Colon (tissue), 2 donors: ENCODE results near the gene GPALPP1.
"Not testable (repeated sequence)": the region's sequence is repeated elsewhere in the genome, so short reads cannot be mapped to it uniquely, and the experiment has no call there.

ENCODE experiments used
- FAIRE-seq: peaks from 2 replicates; lab custom pipeline; 2012; peaks lifted over from hg19 to GRCh38; lab: Jason Lieb, UNC
- donor health status: control.
- donor health status: control.

The GPALPP1 gene, protein sequence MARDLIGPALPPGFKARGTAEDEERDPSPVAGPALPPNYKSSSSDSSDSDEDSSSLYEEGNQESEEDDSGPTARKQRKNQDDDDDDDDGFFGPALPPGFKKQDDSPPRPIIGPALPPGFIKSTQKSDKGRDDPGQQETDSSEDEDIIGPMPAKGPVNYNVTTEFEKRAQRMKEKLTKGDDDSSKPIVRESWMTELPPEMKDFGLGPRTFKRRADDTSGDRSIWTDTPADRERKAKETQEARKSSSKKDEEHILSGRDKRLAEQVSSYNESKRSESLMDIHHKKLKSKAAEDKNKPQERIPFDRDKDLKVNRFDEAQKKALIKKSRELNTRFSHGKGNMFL

DNA sequence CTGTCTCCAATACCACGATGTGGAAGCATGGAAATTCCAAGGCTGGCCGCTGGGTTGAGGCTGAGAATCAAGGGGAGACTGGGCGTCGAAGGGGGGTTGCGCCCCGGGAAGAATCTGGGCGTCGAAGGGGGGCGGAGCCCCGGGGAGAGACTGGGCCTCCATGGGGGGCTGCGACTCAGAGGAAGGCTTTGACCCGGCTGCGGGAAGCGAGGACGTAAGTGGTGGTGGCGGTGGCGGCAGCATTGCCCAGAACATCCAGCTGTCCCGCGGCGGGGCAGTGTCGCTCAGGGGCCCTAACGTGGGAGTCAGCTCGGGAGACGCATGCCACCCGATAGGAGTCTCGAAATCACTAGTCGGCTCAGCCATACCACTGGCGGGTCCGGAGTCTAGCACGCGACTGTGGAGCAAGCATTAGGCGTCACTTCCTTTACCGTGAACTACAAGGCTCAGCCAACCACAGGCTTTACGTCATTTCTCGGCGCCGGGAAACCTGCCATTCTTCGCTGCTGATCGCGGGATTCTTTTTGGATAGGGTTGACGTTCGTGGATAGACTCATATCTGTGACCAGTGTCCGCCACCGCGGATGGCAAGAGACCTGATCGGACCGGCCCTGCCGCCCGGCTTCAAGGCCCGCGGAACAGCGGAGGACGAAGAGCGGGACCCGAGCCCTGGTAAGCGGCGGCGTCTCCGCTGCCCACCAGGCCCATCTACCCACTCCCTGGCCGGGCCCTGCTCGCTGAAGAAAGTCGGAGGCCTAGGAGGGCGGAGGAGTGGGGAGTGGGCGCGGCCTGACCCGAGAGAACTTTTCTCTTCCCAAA is at the start of gene GPALPP1, which contains the start of gene NUFIP1:
TSS of gene GPALPP1 (plus strand) at position 468 of the 819 bp plus-strand sequence. CDS start at position 585, 117 bp downstream.
TSS of gene NUFIP1 (minus strand) at position 401 of the 819 bp plus-strand sequence. CDS start at position 366, 35 bp downstream.
- no peak for FAIRE-seq

DNA sequence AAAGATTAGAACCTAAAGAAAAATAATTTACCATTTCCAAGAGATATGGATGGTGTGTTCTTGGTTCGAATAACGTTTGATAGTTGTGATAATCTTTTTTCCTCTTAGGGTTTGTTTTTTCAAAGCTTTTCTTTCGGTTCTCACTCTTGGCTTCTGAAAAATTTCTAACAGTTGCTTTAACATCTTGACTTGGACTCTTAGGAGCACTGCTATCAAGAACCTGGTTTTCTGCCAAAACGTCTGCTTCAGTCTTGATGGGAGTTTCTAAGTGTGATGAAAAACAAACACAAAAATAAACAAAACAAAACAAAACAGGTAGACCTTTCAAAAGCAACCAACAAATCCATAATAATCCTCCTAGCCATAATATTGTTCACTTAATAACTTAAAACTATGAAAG is 45.9 kb upstream of the GPALPP1 start:
- not testable (repeated sequence) for FAIRE-seq

DNA sequence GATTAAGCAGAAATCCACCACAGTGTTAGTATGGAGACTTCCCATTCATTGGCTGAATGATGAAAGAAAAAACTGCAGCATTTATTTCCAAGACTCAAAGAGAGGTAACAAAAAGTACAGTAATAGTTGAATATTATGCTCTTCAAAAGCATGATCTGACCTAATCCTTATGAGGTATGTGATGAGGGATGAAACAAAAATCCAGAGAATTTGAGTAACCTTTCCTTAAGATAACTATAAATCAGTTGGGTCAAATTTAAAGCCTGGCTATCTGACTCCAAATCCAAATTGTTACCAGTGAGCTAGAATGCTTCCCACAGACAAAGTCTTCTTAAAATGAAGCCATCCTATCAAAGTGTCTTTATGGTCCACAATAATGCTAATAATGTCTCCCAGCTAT is 38.2 kb upstream of the GPALPP1 start:
- FAIRE-seq = no peak

DNA sequence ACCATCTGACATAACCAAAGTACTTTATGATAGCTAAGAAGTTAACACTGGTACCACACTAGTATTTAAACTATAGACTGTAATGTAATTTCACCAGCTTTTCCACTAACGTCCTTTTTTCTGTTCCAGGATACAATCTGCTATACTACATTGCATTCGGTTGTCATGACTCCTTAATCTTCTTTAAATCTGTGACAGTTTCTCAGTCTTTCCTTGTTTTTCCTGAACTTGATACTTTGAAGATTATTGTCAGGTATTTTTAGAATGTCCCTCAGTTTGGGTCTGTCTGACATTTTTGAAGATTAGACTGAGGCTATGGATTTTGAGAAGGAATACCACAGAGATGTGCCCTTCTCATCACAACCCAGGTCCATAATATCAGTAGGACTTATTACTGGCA is 36.7 kb upstream of the GPALPP1 start:
- no peak for FAIRE-seq

DNA sequence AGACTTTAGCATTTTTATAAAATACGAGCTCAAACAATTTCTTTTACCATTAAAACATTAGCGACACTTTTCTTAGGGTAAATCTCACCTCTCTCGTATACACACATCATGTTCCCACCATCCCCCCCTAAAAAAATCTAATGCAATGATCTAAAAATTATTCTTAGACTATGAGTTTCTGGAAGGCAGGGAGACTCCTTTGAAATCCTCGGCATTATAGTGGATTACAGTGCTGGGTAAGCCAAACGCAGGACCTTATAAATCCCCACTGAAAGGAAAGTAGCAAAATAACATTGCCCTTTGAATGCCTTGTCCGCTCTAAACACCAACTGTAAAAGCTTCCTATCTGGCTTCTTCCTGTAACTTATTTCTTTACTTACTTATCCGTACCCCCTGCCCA is 35.1 kb upstream of the GPALPP1 start:
- no peak for FAIRE-seq

DNA sequence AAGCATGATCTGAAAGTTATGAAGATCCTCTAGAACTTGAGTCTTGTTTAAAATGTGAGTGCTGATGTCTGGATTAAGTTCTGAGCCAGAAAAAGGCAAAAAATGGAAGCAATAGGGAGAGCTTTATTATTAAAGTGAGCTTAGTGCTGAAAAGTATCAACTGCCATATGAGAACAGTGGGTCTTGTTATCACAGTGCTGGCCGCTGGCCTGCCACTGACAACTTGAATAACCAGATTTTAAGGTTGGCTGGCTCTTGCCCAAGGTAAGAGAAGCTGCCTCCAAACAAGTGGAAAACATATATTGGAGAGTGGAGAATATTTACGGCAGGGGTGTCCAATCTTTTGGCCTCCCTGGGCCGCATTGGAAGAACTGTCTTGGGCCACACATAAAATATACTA is 33.9 kb upstream of the GPALPP1 start:
- FAIRE-seq = no peak

DNA sequence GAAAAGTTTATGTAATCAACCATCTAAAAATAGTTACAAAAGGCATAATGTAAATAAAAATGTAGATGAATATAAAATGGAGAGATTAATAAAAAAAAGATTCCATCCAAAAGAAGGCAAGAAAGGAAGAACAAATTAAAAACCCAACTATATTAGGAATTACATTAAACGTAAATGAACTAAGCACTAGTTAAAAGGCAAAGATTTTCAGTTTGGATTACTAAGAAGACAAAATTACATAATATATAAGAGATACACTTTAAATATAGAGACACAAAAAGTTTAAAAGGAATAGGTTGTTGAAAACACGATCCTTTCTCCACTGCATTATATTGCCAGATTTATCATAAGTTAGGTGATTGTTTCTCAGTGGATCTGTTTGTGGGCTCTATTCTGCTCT is 27.3 kb upstream of the GPALPP1 start:
- no peak for FAIRE-seq

DNA sequence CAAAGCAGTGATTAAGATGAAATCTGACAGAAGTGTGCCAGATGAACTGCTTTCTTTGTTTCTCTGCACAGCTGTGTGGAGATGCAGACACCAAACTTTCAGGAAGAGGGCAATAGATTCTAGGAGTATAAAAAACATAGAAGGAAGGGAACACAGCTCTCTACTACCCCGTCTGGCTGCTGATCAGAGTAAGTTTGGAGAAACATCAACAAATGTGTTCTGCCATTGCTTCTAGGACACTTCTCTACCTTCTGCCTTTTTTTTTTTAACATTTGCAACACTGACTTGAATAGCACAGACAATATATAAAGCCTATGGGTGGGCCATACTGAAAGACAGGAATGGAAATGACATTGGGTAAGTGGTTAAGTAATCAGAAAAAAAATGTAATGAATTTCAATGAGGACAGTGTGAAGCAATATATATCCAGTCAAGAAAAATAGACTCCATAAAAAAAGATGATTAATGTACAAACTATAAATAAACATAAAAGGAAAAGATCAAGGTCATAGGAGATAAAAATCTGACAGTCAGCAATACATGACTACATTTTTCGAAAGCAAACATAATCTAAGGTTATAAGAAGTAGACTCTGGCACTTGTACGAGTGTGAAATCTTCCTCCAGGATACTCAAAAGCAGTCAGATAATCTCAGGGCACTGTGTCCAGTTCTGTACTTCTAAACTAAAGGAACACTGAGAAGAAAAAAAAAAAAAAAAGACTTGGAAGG is 21.5 kb upstream of the GPALPP1 start:
- FAIRE-seq = no peak

DNA sequence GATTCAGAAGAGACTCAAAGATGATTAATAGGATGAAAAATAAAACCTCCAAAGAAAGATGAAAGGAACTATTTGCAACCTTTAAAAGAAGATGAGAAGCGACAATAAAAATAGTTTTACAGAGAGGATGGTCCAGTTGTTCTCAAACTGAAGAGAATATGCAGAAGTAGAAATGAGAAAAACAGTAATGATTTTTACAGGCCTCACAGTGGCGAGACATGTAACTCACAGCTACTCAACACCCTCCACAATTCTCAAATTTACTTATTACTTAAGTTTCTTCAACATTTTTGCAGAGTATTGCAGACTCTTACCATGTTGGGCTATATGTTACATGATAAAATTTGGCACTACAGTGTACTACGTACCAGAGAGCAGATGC is 20.9 kb upstream of the GPALPP1 start:
- FAIRE-seq = no peak

DNA sequence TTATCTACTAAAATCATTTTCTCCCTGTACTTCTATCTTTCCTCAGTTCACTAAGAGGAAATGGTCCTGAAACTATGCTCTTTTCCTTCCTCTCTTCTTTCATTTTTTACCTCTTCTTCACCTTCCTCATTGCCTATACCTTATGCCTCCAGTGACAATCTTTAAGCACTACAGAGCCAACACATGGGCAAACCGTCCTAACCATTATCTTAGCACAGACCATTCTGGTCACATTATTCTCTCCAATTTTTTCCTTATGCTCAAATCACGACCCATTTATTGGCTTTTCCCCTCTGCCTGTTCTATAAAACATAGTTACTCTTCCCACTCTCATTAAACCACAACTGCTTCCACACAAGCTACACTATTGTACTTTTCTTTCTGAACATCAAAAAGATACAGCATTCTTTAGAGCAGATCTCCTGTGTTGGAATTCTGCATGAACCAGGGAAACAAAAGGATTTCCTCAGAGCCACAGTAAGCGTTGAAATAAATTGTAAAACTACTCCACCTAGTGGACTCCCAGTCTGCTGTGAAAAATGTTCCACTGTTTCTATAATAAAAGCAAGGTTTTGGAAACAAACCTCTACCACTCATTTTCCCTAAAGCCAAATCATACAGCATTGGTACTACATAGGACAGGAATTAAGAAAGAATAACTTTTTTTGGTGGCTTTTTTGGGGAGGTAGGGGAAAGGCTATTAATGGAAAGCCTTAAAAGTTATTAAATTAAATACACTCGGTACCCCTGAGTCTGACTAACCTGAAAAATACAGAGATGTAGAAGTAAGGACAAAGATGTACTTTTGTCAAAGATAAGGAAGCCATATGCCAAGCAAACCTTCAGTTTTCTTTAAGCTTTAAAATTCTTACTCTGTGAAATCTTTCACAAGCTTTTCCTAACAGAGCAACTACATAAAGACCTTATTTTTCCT is 19.5 kb upstream of the GPALPP1 start:
- FAIRE-seq = no peak

DNA sequence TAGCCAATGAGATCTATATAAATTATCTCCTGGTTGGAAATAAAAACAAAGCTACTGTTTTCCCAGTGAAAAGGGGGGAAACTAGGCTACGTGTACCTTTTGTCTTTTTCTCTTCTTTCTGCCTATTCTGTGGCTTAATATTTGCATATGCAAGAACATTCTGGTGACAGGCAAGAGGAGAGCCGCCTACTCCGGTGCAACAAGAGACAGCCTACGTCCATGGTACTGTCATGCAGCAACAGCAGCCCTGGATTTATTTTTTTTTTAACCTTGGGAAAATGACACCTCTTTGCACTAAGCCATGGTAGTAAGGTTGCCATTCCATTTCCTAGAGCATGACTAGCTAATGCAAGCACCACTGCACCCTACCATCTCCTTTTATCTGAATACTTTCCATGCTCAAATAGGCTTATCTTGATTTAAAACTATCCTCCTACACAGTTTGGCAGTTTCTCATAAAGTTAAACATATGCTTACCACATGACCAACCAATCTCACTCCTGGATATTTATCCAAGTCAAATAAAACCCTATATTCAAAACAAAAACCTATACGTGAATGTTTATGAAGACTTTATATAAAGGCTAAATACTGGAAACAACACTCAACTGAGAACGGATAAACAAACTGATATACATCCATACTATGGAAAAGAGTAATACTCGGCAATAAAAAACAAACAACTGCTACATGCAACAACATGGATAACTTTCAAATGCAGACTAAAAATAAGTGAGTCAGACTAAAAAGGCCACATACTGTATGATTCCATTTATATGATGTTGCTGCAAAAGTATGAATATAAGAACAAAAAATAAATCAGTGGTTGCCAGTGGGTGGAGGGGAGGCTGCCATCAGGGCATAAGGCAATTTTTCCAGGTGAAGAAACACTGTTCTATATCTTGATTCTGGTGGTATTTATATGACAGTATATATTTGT is 17.4 kb upstream of the GPALPP1 start:
- no peak for FAIRE-seq

DNA sequence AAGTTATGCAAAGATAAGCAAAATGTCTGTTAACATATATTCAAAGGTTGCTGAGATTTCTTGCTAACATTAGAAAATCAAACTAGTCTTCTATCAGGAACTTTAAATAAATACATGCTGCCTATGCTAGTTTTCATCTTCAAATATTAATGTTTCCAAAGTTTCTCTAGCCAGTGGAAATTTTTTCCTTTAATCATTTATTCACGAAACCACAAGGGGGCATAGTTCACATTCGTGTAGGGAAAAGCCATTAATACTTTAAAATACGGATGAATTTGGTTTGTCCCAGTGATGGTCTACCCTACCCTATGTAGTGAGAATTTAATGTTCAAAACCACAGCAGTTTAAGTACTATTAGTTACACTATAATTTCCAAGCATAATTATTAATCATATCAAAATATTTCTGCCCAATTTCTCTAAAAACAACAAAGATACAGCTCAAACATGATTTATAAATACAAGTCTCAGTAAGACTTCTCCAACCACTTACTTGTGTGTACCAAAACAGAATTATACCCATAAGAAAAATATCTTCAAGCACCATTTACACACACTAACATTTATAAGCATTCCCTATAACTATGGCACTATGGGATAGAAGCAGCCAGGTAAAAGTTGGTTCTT is 16.3 kb upstream of the GPALPP1 start:
- FAIRE-seq = peak; percentile 78

DNA sequence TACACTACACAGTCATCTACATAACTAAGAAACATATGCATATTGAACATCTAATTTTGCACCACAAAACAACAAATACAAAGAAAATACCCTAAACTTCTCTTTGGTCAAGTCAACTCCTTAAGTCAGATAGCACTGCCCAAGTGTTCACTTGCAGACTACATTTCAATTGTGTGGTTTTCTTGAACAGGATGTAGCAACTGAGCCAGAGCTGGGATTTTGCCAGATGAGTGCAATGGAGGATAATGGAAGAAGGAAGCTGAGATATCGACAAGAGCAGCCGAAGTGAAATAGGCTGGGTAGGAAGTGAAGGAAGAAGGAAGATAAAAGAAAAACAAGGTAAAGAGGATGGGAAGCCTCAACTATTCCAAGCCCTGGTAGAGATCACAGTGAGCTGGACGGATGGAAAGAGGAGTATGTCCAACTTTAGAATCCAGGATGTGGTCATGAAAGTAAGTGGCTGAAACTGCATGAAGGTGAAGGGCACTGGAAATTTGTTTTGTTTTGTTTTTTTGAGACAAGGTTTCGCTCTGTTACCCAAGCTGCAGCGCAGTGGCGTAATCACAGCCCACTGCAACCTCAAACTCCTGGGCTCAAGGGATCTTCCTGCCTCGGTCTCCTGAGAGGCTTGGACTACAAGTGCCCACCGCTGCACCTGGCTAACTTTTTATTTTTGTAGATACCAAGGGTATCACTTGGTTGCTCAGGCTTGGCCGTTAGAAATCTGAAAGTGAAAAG is 15.1 kb upstream of the GPALPP1 start:
- no peak for FAIRE-seq

DNA sequence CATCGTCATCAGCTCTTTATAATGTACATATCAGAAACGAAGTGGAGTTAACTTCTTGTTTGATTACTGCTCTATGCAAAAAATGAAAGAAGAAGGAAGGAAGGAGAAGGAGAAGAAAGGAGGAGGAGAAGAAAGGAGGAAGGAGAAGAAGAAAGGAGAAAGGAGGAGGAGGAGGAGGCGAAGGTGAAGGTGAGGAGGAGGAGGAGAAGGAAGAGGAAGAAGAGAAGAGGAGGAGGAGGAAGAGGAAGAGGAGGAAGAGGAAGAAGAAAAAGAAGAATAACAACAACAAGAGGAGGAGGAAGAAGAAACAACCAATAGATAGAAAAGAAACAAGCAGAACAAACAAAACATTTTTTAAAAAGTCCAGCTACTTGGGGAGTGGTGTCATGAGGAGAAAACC is 13.1 kb upstream of the GPALPP1 start:
- no peak for FAIRE-seq

DNA sequence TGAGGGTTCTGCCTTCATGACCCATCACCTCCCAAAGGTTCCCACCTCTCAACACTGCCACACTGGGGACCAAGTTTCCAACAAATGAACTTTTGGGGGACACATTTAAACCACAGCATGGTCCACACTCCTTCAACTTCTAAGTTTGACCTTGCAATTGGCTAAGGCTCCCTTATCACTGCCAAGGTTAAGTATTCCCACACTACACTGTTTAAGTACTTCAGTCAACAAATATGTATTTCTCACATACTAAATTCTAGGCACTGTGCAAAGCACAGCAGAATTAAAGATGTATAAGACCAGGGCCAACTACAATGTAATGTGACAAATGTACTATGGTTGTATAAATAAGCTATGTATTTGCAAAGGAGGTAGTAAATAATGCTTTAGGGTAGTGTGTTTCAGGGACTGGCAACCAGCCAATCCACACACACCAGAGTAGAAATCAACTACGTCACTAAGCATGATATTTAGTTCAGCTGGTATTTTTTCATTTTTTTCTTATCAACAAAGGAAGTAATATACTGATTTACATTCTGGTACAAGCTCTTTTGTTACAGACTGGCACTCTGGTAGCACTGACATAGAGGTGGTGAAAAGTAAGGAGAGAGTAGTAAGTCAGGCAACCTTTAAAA is 12.3 kb upstream of the GPALPP1 start:
- no peak for FAIRE-seq

DNA sequence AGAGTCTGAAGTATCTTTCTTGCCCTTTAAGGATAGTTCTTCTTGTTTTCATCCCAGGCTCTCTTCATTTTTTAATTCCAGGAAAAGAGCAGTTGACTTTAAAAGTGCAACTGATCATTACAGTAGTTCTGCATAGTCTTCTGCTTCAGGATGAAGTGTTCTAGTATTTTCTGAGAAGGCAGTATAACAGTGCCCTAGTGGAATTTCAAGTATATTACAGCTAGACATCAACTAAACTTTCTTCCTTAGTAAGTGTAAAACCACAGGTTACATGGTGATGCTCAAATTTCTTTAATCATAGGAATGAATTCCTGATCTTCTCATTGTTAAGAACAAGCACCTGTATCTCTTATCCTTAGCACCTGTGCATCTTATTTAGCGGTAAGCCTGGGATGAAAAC is 11.0 kb upstream of the GPALPP1 start:
- FAIRE-seq = no peak

DNA sequence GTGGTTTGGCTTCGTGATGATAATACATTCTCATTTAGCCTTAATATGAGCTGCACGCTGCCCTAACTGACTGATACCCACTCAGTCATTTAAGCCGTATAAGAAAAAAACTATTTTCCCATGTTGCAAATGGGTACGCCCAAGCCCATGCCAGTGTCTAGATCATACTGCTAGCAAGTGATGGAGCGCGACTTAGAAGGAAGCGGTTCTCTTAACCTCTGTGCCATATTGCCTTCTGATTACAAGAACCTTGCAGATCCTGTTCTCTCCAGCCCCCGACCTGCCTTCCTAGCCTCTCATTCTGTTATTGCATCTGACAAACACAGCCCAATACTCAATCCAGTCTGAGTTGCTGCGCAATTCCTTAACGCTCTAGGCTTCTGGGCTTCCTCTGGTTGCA is 603 bp downstream of the GPALPP1 start:
- FAIRE-seq = no peak

DNA sequence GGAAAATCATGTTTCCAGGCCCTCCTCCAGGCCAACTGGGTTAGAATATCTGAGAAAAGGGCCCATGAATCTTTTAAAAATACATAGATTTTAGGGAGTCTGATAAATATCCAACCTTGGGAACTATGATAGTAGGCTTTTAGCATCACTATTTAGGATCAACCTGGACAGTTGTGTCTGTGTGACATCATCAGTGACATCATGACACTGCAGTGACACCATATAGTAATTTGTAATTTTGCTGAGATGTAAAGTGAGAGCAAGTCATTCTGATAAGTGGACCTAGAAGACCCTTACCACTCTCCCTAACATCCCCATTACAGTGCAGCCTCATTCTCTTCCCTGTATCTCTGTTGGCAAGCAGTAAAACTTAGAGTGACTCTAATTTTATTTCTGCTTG is 14.1 kb downstream of the GPALPP1 start:
- FAIRE-seq = no peak

DNA sequence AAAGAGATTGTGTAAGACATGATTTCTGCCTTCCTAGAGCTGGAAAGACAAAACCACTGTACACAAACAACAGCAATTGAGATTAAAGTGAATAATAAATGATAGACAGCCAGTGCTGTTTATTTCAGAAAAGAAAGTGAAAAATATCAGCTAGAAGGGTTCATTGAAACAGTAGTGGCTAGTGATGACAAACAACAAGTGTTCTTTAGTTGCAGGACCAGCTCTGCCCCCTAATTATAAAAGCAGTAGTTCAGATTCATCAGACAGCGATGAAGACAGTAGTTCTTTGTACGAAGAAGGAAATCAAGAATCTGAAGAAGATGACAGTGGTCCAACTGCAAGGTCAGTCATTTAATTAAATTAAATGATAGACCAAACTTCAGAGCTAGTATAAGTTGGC is 14.8 kb downstream of the GPALPP1 start:
- FAIRE-seq = no peak
